Stimulated activated effector memory CD8-positive, alpha-beta T cell treated with anti-CD3 and anti-CD28 coated beads, Interleukin-12 subunit alpha, Interleukin-12 subunit beta, amount 100 ng/mL, for 72 hours (primary cell): ENCODE measurements around the gene ZFP28.

ENCODE experiments used
- ATAC-seq: fragments of 150-1000 bp; cut with Tn5 transposase; 2 replicates; pipeline ENCODE4 v1.10.0; 2021
- DNase-seq, 2 donors: peaks; one replicate each; pipeline ENCODE4 v3.0.0; 2021 to 2022; ENCODE audit warnings: low spot score in 2 of 2
- H3K27ac Mint-ChIP-seq: one replicate; pipeline ENCODE4 v1.8.0; 2022; ENCODE audit warnings: mild to moderate bottlenecking, mixed read lengths
- H3K36me3 Mint-ChIP-seq: one replicate; pipeline ENCODE4 v1.8.0; 2022; ENCODE audit warnings: mild to moderate bottlenecking, mixed read lengths
- H3K4me1 Mint-ChIP-seq: one replicate; pipeline ENCODE4 v1.8.0; 2022; ENCODE audit warnings: mixed read lengths
- H3K4me3 Mint-ChIP-seq: one replicate; pipeline ENCODE4 v1.8.0; 2022; ENCODE audit warnings: mild to moderate bottlenecking, mixed read lengths
- H3K9me3 Mint-ChIP-seq: one replicate; pipeline ENCODE4 v1.8.0; 2022; ENCODE audit warnings: mixed read lengths

The ZFP28 gene

GRCh38 chr19:56572589-56572988 is 33.8 kb downstream of the ZFP28 start:
- DNase-seq (no peak), ATAC-seq (no peak)
- H3K9me3 Mint-ChIP-seq = peaks cover 33% of the 10 kb centered on the region
- H3K27ac Mint-ChIP-seq = no peak overlapping the region
- peaks cover 8% of the 10 kb centered on the region for H3K4me1 Mint-ChIP-seq
- no peak overlapping the region for H3K4me3 Mint-ChIP-seq
- H3K36me3 Mint-ChIP-seq = peaks cover 75% of the 10 kb centered on the region

GRCh38 chr19:56573914-56574313 is 35.2 kb downstream of the ZFP28 start:
- Mint-ChIP-seq H3K27ac (no peak overlapping the region), H3K4me3 (no peak overlapping the region), H3K9me3 (peaks cover 39% of the 10 kb centered on the region)

GRCh38 chr19:56577719-56578602 is 39.2 kb downstream of the ZFP28 start:
- ATAC-seq = no peak
- no peak for DNase-seq
- Mint-ChIP-seq H3K36me3 (peaks cover 37% of the 10 kb centered on the region), H3K9me3 (peaks cover 43% of the 10 kb centered on the region), H3K4me1 (no peaks in the 10 kb centered on the region), H3K4me3 (no peak overlapping the region), H3K27ac (no peak overlapping the region)

More at GRCh38 chr19:56573914-56574313, 35.2 kb downstream of the ZFP28 start:
- Mint-ChIP-seq H3K4me1 (no peaks in the 10 kb centered on the region), H3K36me3 (peaks cover 72% of the 10 kb centered on the region)
- no peak for DNase-seq
- no peak for ATAC-seq

GRCh38 chr19:56594446-56594782 is 55.7 kb downstream of the ZFP28 start:
- H3K4me3 Mint-ChIP-seq = peak overlapping the region; percentile 88
- no peak for ATAC-seq
- H3K9me3 Mint-ChIP-seq = peaks cover 13% of the 10 kb centered on the region
- peak overlapping the region; percentile 93 for H3K27ac Mint-ChIP-seq
- H3K36me3 Mint-ChIP-seq = peaks cover 20% of the 10 kb centered on the region
- no peak for DNase-seq
- H3K4me1 Mint-ChIP-seq = peaks cover 32% of the 10 kb centered on the region

- peak within 1 kb of the TSS; percentile 88 for H3K4me3 Mint-ChIP-seq
- peaks cover 24% of the 10 kb centered on the region for H3K36me3 Mint-ChIP-seq
- peaks cover 13% of the 10 kb centered on the region for H3K9me3 Mint-ChIP-seq
- DNase-seq (peak; percentile 83 to 92), ATAC-seq (peak; percentile 95)
- peaks cover 32% of the 10 kb centered on the region for H3K4me1 Mint-ChIP-seq
- peak within 1 kb of the TSS; percentile 93 for H3K27ac Mint-ChIP-seq
These were observed 56.2 kb downstream of the ZFP28 start, which contains the start of gene ZNF71 for GRCh38 chr19:56594783-56595547. TSS of gene ZNF71 (plus strand) at chr19:56595302. CDS start at chr19:56601559, 6,257 bp downstream.

- H3K4me1 Mint-ChIP-seq = peaks cover 32% of the 10 kb centered on the region
- DNase-seq (no peak), ATAC-seq (peak; percentile 59)
- H3K4me3 Mint-ChIP-seq = peak overlapping the region; percentile 88
- H3K36me3 Mint-ChIP-seq = peaks cover 27% of the 10 kb centered on the region
- H3K27ac Mint-ChIP-seq = peak overlapping the region; percentile 93
- peaks cover 14% of the 10 kb centered on the region for H3K9me3 Mint-ChIP-seq
These were observed 56.8 kb downstream of the ZFP28 start for GRCh38 chr19:56595548-56595899.

- peak overlapping the region; percentile 88 for H3K4me3 Mint-ChIP-seq
- peaks cover 14% of the 10 kb centered on the region for H3K9me3 Mint-ChIP-seq
- ATAC-seq (no peak), DNase-seq (no peak)
- no peak overlapping the region for H3K27ac Mint-ChIP-seq
- peaks cover 35% of the 10 kb centered on the region for H3K36me3 Mint-ChIP-seq
- peaks cover 38% of the 10 kb centered on the region for H3K4me1 Mint-ChIP-seq
These were observed 57.9 kb downstream of the ZFP28 start for GRCh38 chr19:56596676-56597075.

- peak overlapping the region; percentile 19 for H3K27ac Mint-ChIP-seq
- ATAC-seq (no peak), DNase-seq (no peak)
- peaks cover 14% of the 10 kb centered on the region for H3K9me3 Mint-ChIP-seq
- H3K4me1 Mint-ChIP-seq = peaks cover 39% of the 10 kb centered on the region
- H3K36me3 Mint-ChIP-seq = peaks cover 45% of the 10 kb centered on the region
- H3K4me3 Mint-ChIP-seq = no peak overlapping the region
These were observed 58.9 kb downstream of the ZFP28 start for GRCh38 chr19:56597696-56598095.

GRCh38 chr19:56601375-56601774 is 62.6 kb downstream of the ZFP28 start:
- H3K27ac Mint-ChIP-seq = no peak overlapping the region
- peaks cover 26% of the 10 kb centered on the region for H3K9me3 Mint-ChIP-seq
- no peak for ATAC-seq

GRCh38 chr19:56603829-56604228 is 65.1 kb downstream of the ZFP28 start:
- peaks cover 14% of the 10 kb centered on the region for H3K4me1 Mint-ChIP-seq
- peaks cover 37% of the 10 kb centered on the region for H3K36me3 Mint-ChIP-seq
- ATAC-seq (no peak), DNase-seq (no peak)
- H3K9me3 Mint-ChIP-seq = peaks cover 24% of the 10 kb centered on the region
- H3K4me3 Mint-ChIP-seq = no peak overlapping the region
- H3K27ac Mint-ChIP-seq = no peak overlapping the region

More at GRCh38 chr19:56601375-56601774, 62.6 kb downstream of the ZFP28 start:
- Mint-ChIP-seq H3K36me3 (peaks cover 42% of the 10 kb centered on the region), H3K4me1 (peaks cover 23% of the 10 kb centered on the region), H3K4me3 (no peak overlapping the region)
- DNase-seq = no peak
